ENCODE measurements around the gene TNFRSF1A. TPM values are rescaled to one million over a fixed set of nuclear protein-coding genes. Genes with fewer than 3 reads are reported as not detected.

The TNFRSF1A gene
- total RNA-seq, 4 donors from 2014 or later: 121 to 190 (median 134) TPM

GRCh38 chr12:6386038-6386437, 44.2 kb upstream of the TNFRSF1A start:
- H3K27me3 ChIP-seq: no peaks in the 10 kb centered on the region
- no peak for TF ChIP-seq POLR2A (IDR thresholded peaks at IDR 0.05)
- TF ChIP-seq, protein P1, sequence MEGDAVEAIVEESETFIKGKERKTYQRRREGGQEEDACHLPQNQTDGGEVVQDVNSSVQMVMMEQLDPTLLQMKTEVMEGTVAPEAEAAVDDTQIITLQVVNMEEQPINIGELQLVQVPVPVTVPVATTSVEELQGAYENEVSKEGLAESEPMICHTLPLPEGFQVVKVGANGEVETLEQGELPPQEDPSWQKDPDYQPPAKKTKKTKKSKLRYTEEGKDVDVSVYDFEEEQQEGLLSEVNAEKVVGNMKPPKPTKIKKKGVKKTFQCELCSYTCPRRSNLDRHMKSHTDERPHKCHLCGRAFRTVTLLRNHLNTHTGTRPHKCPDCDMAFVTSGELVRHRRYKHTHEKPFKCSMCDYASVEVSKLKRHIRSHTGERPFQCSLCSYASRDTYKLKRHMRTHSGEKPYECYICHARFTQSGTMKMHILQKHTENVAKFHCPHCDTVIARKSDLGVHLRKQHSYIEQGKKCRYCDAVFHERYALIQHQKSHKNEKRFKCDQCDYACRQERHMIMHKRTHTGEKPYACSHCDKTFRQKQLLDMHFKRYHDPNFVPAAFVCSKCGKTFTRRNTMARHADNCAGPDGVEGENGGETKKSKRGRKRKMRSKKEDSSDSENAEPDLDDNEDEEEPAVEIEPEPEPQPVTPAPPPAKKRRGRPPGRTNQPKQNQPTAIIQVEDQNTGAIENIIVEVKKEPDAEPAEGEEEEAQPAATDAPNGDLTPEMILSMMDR (IDR thresholded peaks at IDR 0.05): no peak
- no peak for DNase-seq
- peaks cover 17 to 52% (median 25%) of the 10 kb centered on the region in 3 donors for H3K36me3 ChIP-seq
- WGBS, 2 donors: 73 to 83% methylated on average over 5 to 8 of the region's 11 CpGs
- no peaks in the 10 kb centered on the region for H3K9me3 ChIP-seq
- peak overlapping the region in 3 of 4 donors; percentile 3 to 70 (median 13) for H3K27ac ChIP-seq
- peak overlapping the region in 1 of 4 donors; percentile 26 for H3K4me3 ChIP-seq
- H3K4me1 ChIP-seq: peaks cover 40 to 81% (median 46%) of the 10 kb centered on the region in 3 donors
- intact Hi-C loops (cut with DNase I): no loop called here

GRCh38 chr12:6384499-6385436, 42.9 kb upstream of the TNFRSF1A start:
- WGBS, 2 donors: 33 to 52% methylated on average over 4 to 10 of the region's 36 CpGs
- H3K27ac ChIP-seq: peak overlapping the region; percentile 94 to 99 (median 98)
- peaks cover 48 to 81% (median 59%) of the 10 kb centered on the region in 3 donors for H3K4me1 ChIP-seq
- intact Hi-C loops (cut with DNase I): no loop called here
- no peaks in the 10 kb centered on the region for H3K9me3 ChIP-seq
- H3K36me3 ChIP-seq: peaks cover 12 to 40% (median 14%) of the 10 kb centered on the region in 3 donors
- TF ChIP-seq POLR2A (IDR thresholded peaks at IDR 0.05): no peak
- TF ChIP-seq, protein P1 (IDR thresholded peaks at IDR 0.05): no peak
- DNase-seq: no peak
- peak overlapping the region; percentile 66 to 97 (median 90) for H3K4me3 ChIP-seq
- H3K27me3 ChIP-seq: no peaks in the 10 kb centered on the region

- WGBS, 2 donors: 4 to 20% methylated on average over 10 to 14 of the region's 62 CpGs
- Histone ChIP-seq H3K27me3 (no peaks in the 10 kb centered on the region), H3K27ac (peak within 1 kb of the TSS; percentile 94 to 99 (median 98)), H3K9me3 (no peaks in the 10 kb centered on the region), H3K4me1 (peaks cover 51 to 87% (median 63%) of the 10 kb centered on the region in 3 donors), H3K36me3 (peaks cover 8 to 30% (median 10%) of the 10 kb centered on the region in 3 donors), H3K4me3 (peak within 1 kb of the TSS; percentile 66 to 97 (median 90))
- TF ChIP-seq, protein P1 (IDR thresholded peaks at IDR 0.05): peak in 2 of 6 experiments; percentile 9 to 12
- peak in 2 of 4 donors; percentile 81 to 88 for TF ChIP-seq POLR2A (IDR thresholded peaks at IDR 0.05)
- intact Hi-C loops (cut with DNase I): no loop called here
- peak; percentile 62 for DNase-seq
Measured at GRCh38 chr12:6383572-6384498, 42.0 kb upstream of the TNFRSF1A start, which contains the start of gene LTBR. TSS of gene LTBR (plus strand) at chr12:6384162. CDS start at chr12:6384359, 197 bp downstream.

- H3K9me3 ChIP-seq: no peaks in the 10 kb centered on the region
- peak overlapping the region in 3 of 4 donors; percentile 66 to 97 (median 90) for H3K4me3 ChIP-seq
- H3K27ac ChIP-seq: peak overlapping the region; percentile 94 to 99 (median 98)
- no peaks in the 10 kb centered on the region for H3K27me3 ChIP-seq
- 71 to 76% methylated on average over 6 of the region's 6 CpGs for WGBS, 2 donors
- no peak for DNase-seq
- intact Hi-C loops (cut with DNase I): no loop called here
- peaks cover 6 to 22% (median 7%) of the 10 kb centered on the region in 3 donors for H3K36me3 ChIP-seq
- peaks cover 56 to 87% (median 69%) of the 10 kb centered on the region in 3 donors for H3K4me1 ChIP-seq
- TF ChIP-seq, protein P1 (IDR thresholded peaks at IDR 0.05): no peak
- no peak for TF ChIP-seq POLR2A (IDR thresholded peaks at IDR 0.05)
Measured at GRCh38 chr12:6382982-6383381, 41.1 kb upstream of the TNFRSF1A start.

All from esophagus squamous epithelium (tissue), 5 donors.